ENCODE measurements around the gene MFSD11.
A peak's percentile ranks its signal among the peaks of the same experiment; 100 is the strongest.
"Not testable (repeated sequence)": the region's sequence is repeated elsewhere in the genome, so short reads cannot be mapped to it uniquely, and the experiment has no call there.

The MFSD11 gene

DNA sequence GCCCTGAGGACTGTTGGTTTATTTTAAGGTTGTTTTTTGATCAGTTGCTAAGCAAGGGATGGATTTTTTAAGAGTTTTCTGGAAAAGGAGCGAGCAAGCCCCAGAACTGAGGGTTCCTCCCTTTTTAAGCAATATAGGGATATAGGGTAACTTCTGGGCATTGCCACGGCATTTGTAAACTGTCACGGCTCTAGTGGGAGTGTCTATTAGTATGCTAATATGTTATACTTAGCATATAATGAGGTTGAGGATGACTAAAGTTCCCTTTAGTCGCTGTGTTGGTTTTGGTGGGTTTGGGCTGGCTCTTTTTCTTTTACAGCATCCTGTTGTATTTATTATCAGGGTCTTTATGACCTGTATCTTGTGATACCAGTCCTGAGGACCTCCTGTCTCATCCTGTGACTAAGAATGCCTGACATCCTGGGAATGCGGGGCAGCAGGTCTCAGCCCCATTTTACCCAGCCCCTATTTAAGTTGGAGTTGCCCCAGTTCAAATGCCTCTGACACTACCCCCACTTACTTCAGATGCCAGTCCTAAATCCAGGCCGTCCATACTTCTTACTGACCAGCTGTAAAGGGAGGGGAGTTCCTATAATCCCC is 59.4 kb downstream of the MFSD11 start:
- no peak for DNase-seq (ENCODE audit: low spot score)

DNA sequence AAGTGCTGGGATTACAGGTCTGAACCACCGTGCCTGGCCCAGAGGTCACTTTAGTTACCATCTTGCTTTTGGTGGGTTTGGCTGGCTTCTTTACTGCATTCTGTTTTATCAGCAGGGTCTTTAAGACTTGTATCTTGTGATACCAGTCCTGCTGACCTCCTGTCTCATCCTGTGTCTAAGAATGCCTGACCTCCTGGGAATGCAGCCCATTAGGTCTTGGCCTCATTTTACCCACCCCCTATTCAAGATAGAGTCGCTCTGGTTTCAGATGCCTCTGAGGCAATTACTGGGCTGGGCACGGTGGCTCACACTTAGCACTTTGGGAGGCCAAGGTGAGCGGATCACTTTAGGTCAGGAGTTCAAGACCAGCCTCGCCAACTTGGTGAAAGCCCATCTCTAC is 63.8 kb downstream of the MFSD11 start:
- DNase-seq (ENCODE audit: low spot score), result no peak

DNA sequence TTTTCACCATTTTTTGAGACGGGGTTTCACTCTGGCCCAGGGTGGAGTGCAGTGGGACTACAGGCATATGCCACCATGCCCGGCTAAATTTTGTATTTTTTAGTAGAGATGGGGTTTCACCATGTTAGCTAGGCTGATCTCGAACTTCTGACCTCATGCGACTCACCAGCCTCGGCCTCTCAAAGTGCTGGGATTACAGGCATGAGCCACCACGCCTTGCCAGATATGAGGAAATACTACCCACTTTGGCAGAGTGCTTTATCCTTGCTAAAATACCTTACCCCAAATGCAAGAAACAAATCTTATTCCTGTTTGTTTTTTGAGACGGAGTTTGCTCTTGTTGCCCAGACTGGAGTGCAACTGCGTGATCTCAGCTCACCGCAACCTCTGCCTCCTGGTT is 67.4 kb downstream of the MFSD11 start:
- no peak for DNase-seq (ENCODE audit: low spot score)

DNA sequence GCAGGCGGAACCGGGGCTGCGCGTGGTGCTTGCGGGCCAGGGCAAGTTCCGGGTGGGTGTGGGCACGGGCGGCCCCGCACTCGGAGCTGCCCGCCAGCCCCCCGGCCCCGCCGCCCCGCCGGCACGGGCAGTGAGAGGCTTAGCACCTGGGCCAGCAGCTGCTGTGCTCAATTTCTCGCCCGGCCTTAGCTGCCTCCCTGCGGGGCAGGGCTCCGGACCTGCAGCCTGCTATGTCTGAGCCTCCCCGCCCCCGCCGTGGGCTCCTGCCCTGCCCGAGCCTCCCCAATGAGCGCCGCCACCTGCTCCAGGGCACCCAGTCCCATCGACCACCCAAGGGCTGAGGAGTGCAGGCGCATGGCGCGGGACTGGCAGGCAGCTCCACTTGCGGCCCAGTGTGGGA is 68.2 kb downstream of the MFSD11 start:
- DNase-seq (ENCODE audit: low spot score), result not testable (repeated sequence)

DNA sequence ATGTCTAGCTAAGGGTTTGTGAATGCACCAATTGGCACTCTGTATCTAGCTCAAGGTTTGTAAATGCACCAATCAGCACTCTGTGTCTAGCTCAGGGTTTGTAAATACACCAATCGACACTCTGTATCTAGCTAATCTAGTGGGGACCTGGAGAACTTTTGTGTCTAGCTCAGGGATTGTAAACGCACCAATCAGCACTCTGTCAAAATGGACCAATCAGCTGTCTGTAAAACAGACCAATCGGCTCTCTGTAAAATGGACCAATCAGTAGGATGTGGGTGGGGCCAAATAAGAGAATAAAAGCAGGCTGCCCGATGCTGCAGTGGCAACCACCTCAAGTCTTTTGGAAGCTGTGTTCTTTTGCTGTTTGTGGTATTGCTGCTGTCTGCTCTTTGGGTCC is 68.8 kb downstream of the MFSD11 start:
- DNase-seq (ENCODE audit: low spot score), result not testable (repeated sequence)

DNA sequence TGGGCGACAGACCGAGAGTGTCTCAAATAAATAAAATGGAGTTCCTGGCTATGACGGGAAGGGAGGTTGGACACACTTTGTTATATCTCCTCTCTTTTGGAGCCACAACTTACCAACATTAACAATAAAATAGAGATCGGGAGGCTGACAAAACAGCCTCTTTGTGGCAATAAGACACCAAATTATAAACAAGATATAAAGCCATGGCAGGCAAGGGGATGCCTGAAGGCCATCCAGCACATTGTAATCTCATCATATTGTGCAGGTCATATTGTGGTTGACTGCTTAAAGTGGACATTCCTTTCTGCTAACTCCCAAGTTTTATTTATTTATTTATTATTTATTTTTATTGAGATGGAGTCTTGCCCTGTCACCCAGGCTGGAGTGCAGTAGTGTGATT is 70.4 kb downstream of the MFSD11 start:
- DNase-seq (ENCODE audit: low spot score), result no peak

- DNase-seq (ENCODE audit: low spot score), result no peak
Measured at GRCh38 chr17:76810956-76811355, 73.0 kb downstream of the MFSD11 start.

DNA sequence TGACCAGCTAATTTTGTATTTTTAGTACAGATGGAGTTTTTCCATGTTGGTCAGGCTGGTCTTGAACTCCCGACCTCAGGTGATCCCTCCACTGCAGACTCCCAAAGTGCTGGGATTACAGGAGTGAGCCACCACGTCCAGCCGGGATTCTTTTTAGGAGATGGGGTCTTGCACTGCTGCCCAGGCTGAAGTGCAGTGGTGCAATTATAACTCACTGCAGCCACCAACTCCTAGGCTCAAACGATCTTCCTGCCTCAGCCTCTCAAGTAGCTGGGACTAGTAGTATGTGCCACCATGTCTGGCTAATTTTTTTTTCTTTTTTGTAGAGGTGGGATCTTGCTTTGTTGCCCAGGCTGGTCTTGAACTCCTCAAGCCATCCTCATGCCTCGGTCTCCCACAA is 73.9 kb downstream of the MFSD11 start:
- no peak for DNase-seq (ENCODE audit: low spot score)

GRCh38 chr17:76812263-76812662 is 74.3 kb downstream of the MFSD11 start:
- DNase-seq (ENCODE audit: low spot score), result no peak

- DNase-seq (ENCODE audit: low spot score), result no peak
Measured at GRCh38 chr17:76812968-76813367, 75.0 kb downstream of the MFSD11 start.

DNA sequence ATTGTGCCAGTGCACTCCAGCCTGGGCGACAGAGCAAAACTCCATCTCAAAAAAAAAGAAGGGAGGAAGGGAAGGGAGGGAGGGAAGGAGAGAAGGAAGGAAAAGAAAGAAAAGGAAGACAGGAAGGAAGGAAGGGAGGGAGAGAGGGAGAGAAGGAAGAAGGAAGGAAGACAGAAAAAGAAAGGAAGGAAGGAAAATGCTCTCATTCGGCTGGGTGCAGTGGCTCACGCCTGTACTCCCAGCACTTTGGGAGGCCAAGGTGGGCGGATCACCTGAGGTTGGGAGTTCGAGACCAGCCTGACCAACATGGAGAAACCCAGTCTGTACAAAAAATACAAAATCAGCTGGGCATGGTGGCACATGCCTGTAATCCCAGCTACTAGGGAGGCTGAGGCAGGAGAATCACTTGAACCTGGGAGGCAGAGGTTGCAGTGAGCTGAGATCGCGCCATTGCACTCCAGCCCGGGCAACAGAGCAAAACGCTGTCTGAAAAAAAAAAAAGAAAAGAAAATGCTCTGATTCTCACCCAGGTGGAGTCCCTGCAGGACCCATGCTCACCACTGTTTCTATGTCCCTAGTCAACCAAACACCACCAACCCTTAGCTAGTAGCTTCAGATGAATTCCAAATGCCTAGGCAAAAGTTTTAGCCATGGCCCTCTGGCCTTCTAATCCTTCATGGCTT is 78.1 kb downstream of the MFSD11 start:
- not testable (repeated sequence) for DNase-seq (ENCODE audit: low spot score)

DNA sequence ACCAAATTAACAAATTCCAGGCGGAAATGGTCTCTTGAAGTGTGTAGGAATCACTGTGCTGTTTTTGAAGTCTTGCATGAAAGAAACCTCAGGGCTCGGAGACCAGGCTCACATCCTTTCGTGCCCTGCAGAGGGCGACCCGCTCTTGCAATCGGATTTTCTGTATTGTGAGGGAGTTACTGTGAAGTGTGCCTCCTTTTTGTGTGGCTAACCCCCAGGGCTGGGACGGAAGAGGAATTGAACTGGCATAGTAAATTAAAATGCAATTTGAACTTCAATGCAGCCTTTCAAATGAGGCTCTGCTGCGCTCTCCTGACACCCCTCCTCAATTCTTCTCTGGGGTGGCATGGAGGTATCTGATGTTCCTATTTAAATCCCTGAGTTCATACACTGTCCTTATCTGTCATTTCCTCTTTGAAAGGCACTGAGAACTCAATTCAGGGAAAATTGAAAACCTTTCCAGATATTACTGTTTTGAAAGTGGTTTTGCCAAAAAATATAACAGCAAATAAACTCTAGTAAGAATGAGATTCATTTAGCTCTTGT is 78.7 kb downstream of the MFSD11 start:
- DNase-seq (ENCODE audit: low spot score), result peak; percentile 59

- no peak for DNase-seq (ENCODE audit: low spot score)
Measured at GRCh38 chr17:76820039-76820438, 82.1 kb downstream of the MFSD11 start.

DNA sequence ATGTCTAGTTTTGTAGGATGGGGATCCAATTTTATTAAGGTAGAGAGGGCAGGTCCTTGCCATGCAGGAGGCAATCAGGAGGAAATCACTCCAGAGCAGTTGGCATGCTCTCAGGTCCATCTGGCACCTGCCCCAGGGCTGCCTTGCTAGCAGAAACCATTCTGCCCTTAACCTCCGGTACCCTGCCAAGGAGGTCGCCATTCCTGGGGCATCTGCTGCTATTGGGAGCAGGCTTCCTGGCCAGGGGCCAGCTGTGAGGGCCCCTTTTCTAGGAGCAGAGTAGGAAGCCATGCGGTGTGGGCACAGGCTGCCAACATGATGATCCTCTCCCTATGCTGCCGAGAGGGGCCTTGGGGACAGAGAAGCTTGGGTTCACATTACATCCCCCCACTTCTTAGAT is 82.6 kb downstream of the MFSD11 start:
- DNase-seq (ENCODE audit: low spot score), result no peak

DNA sequence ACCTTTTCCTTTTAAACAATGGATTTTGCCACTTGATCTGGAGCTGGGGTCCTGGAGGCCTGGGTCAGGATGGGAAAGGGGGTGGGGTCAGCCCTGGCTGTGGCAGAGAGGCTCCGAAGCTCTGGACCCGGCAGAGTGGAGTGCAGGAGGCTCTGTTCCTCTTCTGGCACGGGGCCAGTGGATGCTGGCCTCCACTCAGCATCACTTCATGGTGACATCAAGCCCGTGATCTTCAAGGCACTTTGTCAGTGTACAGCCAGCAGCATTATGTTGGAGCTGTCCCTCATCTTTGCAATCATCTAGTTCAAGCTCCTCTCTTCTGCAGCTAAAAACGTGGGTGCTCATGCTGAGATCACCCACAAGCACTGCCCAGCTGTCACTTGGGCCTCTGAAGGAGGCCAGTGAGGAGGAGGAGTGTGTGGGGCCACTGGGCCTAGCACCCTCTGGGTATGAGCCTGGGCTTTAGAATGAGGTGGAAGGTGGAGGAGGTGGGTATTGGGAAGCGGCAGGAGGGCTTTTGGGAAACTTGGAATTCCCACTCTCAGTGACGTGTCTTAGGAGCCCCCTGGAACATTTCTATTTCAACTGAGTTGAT is 84.4 kb downstream of the MFSD11 start:
- DNase-seq (ENCODE audit: low spot score), result no peak

- no peak for DNase-seq (ENCODE audit: low spot score)
Measured at GRCh38 chr17:76824093-76824492, 86.2 kb downstream of the MFSD11 start.

DNA sequence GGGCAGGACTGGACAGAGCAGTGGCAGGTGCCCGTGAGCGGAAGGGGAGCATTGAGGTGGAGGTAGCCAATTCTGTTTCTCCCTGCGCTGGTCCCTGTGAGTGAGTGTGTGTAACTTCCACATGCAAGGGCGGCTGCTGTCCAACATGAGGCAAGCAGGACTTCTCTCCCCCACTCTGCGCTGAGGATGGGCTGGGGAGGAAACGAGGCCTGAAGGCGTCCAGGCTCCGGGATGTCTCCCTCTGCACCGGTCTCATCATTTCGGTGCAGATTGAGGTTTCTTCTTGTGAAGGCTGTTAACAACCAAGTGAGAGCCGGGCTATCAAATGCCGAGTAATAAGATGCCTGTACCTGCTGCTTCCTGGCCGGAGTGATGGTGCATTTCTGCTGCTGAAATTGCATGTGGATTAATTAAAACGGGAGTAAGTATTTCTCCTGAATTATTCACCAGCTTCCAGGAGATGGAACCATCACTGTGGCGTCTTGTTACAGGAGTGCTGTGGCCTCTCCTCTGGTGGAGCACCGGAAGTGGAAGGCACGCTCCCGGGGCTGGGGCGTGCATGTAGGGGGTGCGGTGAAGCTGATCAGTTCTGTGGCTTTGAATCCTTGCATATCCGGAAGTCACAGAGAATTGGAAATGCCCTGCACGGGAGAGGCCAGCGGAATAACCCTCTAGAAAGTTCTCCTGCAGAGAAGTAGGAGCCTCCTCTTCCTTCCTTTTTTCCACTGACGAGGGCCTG is 88.6 kb downstream of the MFSD11 start:
- DNase-seq (ENCODE audit: low spot score), result no peak

DNA sequence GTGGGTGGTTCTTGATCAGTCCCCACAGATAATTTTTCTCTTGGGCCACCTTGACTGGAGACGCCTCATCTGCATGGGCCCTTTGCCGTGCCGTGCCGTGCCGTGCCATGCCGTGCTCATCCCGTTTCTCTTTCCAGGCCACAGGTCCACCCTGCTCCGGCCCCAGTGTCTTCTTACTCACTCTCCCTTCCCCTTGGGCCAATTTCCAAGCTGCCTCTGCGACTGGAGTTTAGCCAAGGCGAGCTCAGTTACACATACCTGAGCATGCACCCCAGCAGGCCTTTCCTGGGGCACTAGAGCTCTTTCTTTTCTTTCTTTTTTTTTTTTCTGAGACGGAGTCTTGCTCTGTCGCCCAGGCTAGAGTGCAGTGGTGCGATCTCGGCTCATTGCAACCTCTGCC is 89.8 kb downstream of the MFSD11 start:
- DNase-seq (ENCODE audit: low spot score), result no peak
